ENCODE results near the gene MBD3. TPM values are rescaled to one million over a fixed set of nuclear protein-coding genes. Genes with fewer than 3 reads are reported as not detected.

Gene MBD3
- total RNA-seq, 1 experiment from 2014 or later: 128 TPM

GRCh38 chr19:1634938-1635243 lies 42.2 kb upstream of the MBD3 start:
- no peak overlapping the region for H3K56ac ChIP-seq (ENCODE audit: insufficient read length, low read depth, low read length)
- Mint-ChIP-seq H3K9me3 (peaks cover 0 to 3% of the 10 kb centered on the region in 2 experiments; a peak in 1 of 5 replicates), H3K27me3 (ENCODE audit: low read depth) (no peaks in the 10 kb centered on the region), H3K4me3 (no peak overlapping the region), H3K4me1 (no peaks in the 10 kb centered on the region), H3K36me3 (ENCODE audit: insufficient read depth in 1 of 3, low read depth in 3 of 3) (peaks cover 48 to 78% (median 73%) of the 10 kb centered on the region in 3 experiments), H3K27ac (peak overlapping the region in 1 of 3 experiments; percentile 84; a peak in 1 of 7 replicates)
- no peak overlapping the region for H2BK15ac ChIP-seq (ENCODE audit: low read depth, low read length)
- no peak overlapping the region for H4K8ac ChIP-seq (replicated peaks; ENCODE audit: insufficient read length, low read depth, low read length)
- no peak overlapping the region for H2AFZ ChIP-seq (ENCODE audit: low read length)
- H3K27me3 ChIP-seq (ENCODE audit: insufficient read depth, low read length): no peaks in the 10 kb centered on the region
- H3K9ac ChIP-seq (ENCODE audit: extremely low read depth, insufficient read length, low read length): no peak overlapping the region
- no peak overlapping the region for H4K5ac ChIP-seq (ENCODE audit: insufficient read length, low read depth, low read length)
- H3K18ac ChIP-seq (ENCODE audit: insufficient read length, low read depth, low read length): no peak overlapping the region
- H2BK5ac ChIP-seq (ENCODE audit: insufficient read length, low read length): no peak overlapping the region
- no peak overlapping the region for H4K91ac ChIP-seq (ENCODE audit: insufficient read length, low read depth, low read length)
- no peak overlapping the region for H3K14ac ChIP-seq (ENCODE audit: insufficient read depth, low read length)
- H2BK20ac ChIP-seq (ENCODE audit: low read depth, low read length, poor library complexity, severe bottlenecking): no peak overlapping the region
- H3K9me3 ChIP-seq (ENCODE audit: control insufficient read depth, low read depth, low read length): no peaks in the 10 kb centered on the region
- H4K20me1 ChIP-seq (ENCODE audit: control insufficient read depth, insufficient read depth, insufficient read length): no peaks in the 10 kb centered on the region
- no peak overlapping the region for H2BK12ac ChIP-seq (ENCODE audit: insufficient read length, low read depth, low read length)
- no peak for DNase-seq
- TF ChIP-seq, protein P1, sequence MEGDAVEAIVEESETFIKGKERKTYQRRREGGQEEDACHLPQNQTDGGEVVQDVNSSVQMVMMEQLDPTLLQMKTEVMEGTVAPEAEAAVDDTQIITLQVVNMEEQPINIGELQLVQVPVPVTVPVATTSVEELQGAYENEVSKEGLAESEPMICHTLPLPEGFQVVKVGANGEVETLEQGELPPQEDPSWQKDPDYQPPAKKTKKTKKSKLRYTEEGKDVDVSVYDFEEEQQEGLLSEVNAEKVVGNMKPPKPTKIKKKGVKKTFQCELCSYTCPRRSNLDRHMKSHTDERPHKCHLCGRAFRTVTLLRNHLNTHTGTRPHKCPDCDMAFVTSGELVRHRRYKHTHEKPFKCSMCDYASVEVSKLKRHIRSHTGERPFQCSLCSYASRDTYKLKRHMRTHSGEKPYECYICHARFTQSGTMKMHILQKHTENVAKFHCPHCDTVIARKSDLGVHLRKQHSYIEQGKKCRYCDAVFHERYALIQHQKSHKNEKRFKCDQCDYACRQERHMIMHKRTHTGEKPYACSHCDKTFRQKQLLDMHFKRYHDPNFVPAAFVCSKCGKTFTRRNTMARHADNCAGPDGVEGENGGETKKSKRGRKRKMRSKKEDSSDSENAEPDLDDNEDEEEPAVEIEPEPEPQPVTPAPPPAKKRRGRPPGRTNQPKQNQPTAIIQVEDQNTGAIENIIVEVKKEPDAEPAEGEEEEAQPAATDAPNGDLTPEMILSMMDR (conservative IDR thresholded peaks at IDR 0.05): no peak
- H3K4me2 ChIP-seq (ENCODE audit: insufficient read depth, insufficient read length, low read length): no peak overlapping the region
- H3K79me2 ChIP-seq (ENCODE audit: insufficient read depth, low read length): peaks cover 2% of the 10 kb centered on the region; the same call in 1 of the 2 replicates
- no peaks in the 10 kb centered on the region for H3K4me1 ChIP-seq (ENCODE audit: insufficient read depth, low read length)
- no peak overlapping the region for H2BK120ac ChIP-seq (ENCODE audit: low read depth, low read length, poor library complexity, severe bottlenecking)
- H3K79me1 ChIP-seq (ENCODE audit: insufficient read depth, low read depth, low read length, poor library complexity, severe bottlenecking): peaks cover 13% of the 10 kb centered on the region
- no CpG with 5 or more reads among the region's 5 CpGs for WGBS (ENCODE audit: extremely low coverage, insufficient read length, low lambda C conversion rate)
- no peak overlapping the region for H3T11ph ChIP-seq (ENCODE audit: low read length)
- H3K27ac ChIP-seq (ENCODE audit: insufficient read length, low read depth, low read length): no peak overlapping the region
- no peak overlapping the region for H2AK5ac ChIP-seq (ENCODE audit: insufficient read length, low read length)
- H3K23ac ChIP-seq (ENCODE audit: insufficient read length, low read depth, low read length): no peak overlapping the region
- H3K4ac ChIP-seq (ENCODE audit: low read depth, low read length): no peak overlapping the region
- no peaks in the 10 kb centered on the region for H3K23me2 ChIP-seq (ENCODE audit: insufficient read length, low read depth, low read length, poor library complexity, severe bottlenecking)

Data from H9 (cell line).